IPS-20b (cell line): Measurements from ENCODE around the gene EMC6.

Experiments used
- H3K27ac ChIP-seq: one replicate; pipeline ENCODE4 v1.5.1; 2013; ENCODE audit warnings: low read length
- H3K27me3 ChIP-seq: 2 replicates; pipeline ENCODE4 v1.6.1; 2013; ENCODE audit warnings: mild to moderate bottlenecking, low read length, inconsistent platforms; ENCODE audit not compliant: insufficient read depth
- H3K36me3 ChIP-seq: 2 replicates; pipeline ENCODE4 v1.6.1; 2013; ENCODE audit warnings: low read depth, mild to moderate bottlenecking, inconsistent platforms, low read length, moderate library complexity; ENCODE audit not compliant: insufficient read depth
- H3K4me1 ChIP-seq: 2 replicates; pipeline ENCODE4 v1.6.1; 2013; ENCODE audit warnings: mild to moderate bottlenecking, control low read depth, inconsistent platforms, low read length, moderate library complexity; ENCODE audit not compliant: insufficient read depth
- H3K4me3 ChIP-seq: 2 replicates; pipeline ENCODE4 v1.5.1; 2013; ENCODE audit warnings: mild to moderate bottlenecking, low read length, inconsistent platforms
- H3K9ac ChIP-seq: 2 replicates; pipeline ENCODE4 v1.6.1; 2013; ENCODE audit warnings: low read depth, mild to moderate bottlenecking, inconsistent platforms, low read length, moderate library complexity
- H3K9me3 ChIP-seq: 2 replicates; pipeline ENCODE4 v1.6.1; 2013; ENCODE audit warnings: mild to moderate bottlenecking, low read depth, low read length, inconsistent platforms; ENCODE audit not compliant: insufficient read depth

EMC6 gene

GRCh38 chr17:3668279-3669084, at the start of gene EMC6, which contains the start of gene TAX1BP3:
EMC6 (plus strand) TSS chr17:3668812; CDS start chr17:3669147, 335 bp downstream.
TAX1BP3 (minus strand) TSS chr17:3668578; CDS start chr17:3668526, 52 bp downstream.
- peak within 1 kb of the TSS; percentile 95 for H3K9ac ChIP-seq
- 0 out of 2 replicates have a peak, but pooled peaks cover 2% of the 10 kb centered on the region for H3K4me1 ChIP-seq
- H3K36me3 ChIP-seq = peaks cover 24% of the 10 kb centered on the region
- peak within 1 kb of the TSS; percentile 50 for H3K27ac ChIP-seq
- H3K9me3 ChIP-seq = no peaks in the 10 kb centered on the region
- H3K4me3 ChIP-seq = peak within 1 kb of the TSS; percentile 96
- H3K27me3 ChIP-seq = no peaks in the 10 kb centered on the region

GRCh38 chr17:3621146-3621720, 47.4 kb upstream of the EMC6 start:
- Histone ChIP-seq H3K9ac (no peak overlapping the region), H3K4me3 (no peak overlapping the region), H3K4me1 (no peaks in the 10 kb centered on the region), H3K27me3 (no peaks in the 10 kb centered on the region), H3K27ac (no peak overlapping the region), H3K9me3 (no peaks in the 10 kb centered on the region), H3K36me3 (peaks cover 79% of the 10 kb centered on the region)

- Histone ChIP-seq H3K27ac (no peak overlapping the region), H3K9me3 (no peaks in the 10 kb centered on the region), H3K4me3 (no peak overlapping the region), H3K36me3 (peaks cover 77% of the 10 kb centered on the region), H3K27me3 (no peaks in the 10 kb centered on the region), H3K4me1 (no peaks in the 10 kb centered on the region), H3K9ac (no peak overlapping the region)
Measured at GRCh38 chr17:3622977-3623594, 45.5 kb upstream of the EMC6 start.

DNA sequence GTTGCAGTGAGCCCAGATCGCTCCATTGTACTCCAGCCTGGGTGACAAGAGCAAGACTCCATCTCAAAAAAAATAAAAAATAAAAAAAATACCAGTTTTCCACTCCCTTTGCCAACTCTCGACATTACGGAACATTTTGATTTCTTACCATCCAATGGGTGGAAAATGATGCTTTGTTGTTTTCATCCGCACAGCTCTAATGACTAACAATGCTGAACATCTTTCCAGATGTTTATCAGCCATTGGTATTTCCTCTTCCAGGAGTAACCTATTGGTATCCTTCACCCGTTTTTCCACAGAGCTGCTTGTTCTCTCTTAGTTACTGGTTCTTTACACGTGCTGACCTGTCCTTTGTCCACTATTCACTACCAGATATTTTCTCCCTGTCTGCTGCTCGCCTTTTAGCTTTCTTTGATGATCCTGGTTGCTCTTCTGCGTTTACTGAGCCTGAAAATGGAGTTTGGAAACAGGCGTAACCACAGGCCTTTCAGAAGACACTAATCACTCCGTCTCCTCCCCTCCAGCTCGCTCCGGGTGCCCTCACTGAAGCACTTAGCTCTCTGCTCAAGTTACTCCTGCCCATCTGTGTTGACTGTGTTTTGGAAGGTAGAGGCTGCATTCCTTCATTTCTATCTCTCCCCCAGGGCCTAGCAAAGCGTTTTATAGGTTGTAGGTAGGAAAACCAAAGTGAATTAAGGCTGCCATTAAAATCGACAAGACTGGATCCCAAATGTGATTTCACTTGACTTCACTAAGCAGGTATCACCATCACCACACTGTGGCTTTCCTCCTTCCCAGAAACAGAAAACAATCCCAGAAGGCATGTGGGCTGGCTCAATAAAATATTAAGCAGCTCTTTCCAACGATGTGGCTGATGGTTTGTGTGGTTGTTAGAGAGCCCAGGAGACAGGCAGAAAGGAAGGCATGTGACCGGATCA, 41.5 kb upstream of the EMC6 start:
- H3K4me1 ChIP-seq = no peaks in the 10 kb centered on the region
- no peak overlapping the region for H3K9ac ChIP-seq
- no peaks in the 10 kb centered on the region for H3K27me3 ChIP-seq
- H3K36me3 ChIP-seq = peaks cover 66% of the 10 kb centered on the region
- H3K4me3 ChIP-seq = no peak overlapping the region
- no peak overlapping the region for H3K27ac ChIP-seq
- no peaks in the 10 kb centered on the region for H3K9me3 ChIP-seq

- Histone ChIP-seq H3K9me3 (no peaks in the 10 kb centered on the region), H3K4me3 (no peak overlapping the region), H3K36me3 (peaks cover 65% of the 10 kb centered on the region), H3K9ac (no peak overlapping the region), H3K27me3 (no peaks in the 10 kb centered on the region), H3K27ac (no peak overlapping the region), H3K4me1 (no peaks in the 10 kb centered on the region)
Measured at GRCh38 chr17:3627769-3628167, 40.8 kb upstream of the EMC6 start.

GRCh38 chr17:3630781-3631180, 37.8 kb upstream of the EMC6 start:
- Histone ChIP-seq H3K27me3 (no peaks in the 10 kb centered on the region), H3K4me3 (no peak overlapping the region), H3K4me1 (no peaks in the 10 kb centered on the region), H3K36me3 (peaks cover 39% of the 10 kb centered on the region), H3K9ac (no peak overlapping the region), H3K27ac (no peak overlapping the region), H3K9me3 (no peaks in the 10 kb centered on the region)

- Histone ChIP-seq H3K4me3 (no peak overlapping the region), H3K9me3 (no peaks in the 10 kb centered on the region), H3K27ac (no peak overlapping the region)
Measured at GRCh38 chr17:3632287-3632686, 36.3 kb upstream of the EMC6 start.

DNA sequence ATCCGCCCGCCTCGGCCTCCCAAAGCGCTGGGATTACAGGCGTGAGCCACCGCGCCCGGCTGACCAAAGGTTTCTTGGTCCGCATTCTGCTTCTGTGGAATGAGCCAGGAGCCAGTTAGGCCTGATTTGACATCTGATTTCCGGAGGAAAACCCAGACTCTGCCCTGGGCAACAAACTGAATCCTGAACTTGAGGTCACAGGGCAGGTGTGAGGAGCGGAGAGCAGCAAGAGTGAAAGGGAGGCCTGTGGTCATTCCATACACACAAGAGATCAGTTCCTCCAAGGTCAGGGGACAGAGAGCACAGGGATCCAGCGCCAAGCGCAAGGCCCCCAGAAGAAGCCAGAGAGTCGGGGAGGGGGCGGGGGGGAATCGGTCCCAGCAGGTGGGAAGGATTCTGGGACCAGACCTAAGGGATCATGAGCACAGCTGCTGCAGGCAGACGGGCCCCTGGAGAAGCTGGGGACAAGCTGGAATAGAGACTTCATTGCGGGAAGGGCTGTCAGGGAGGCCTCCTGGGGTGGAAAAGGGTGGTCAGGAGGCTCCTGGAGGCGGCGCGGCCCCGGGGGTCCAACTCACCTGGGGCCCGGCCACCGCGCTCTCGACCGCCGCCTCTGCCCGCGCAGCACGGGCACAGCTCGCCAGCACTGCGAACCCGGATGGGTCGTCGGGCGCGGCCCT, 33.0 kb upstream of the EMC6 start:
- peak overlapping the region; percentile 88; the same call in 1 of the 2 replicates for H3K9ac ChIP-seq
- H3K27ac ChIP-seq = peak overlapping the region; percentile 63
- peaks cover 14% of the 10 kb centered on the region for H3K36me3 ChIP-seq
- H3K27me3 ChIP-seq = no peaks in the 10 kb centered on the region
- no peaks in the 10 kb centered on the region for H3K9me3 ChIP-seq
- H3K4me3 ChIP-seq = peak overlapping the region; percentile 90
- H3K4me1 ChIP-seq = peaks cover 3% of the 10 kb centered on the region

More at GRCh38 chr17:3632287-3632686, 36.3 kb upstream of the EMC6 start:
- no peak overlapping the region for H3K9ac ChIP-seq
- H3K27me3 ChIP-seq = no peaks in the 10 kb centered on the region
- peaks cover 33% of the 10 kb centered on the region for H3K36me3 ChIP-seq
- no peaks in the 10 kb centered on the region for H3K4me1 ChIP-seq

- Histone ChIP-seq H3K27me3 (no peaks in the 10 kb centered on the region), H3K4me1 (peaks cover 7% of the 10 kb centered on the region), H3K4me3 (peak within 1 kb of the TSS; percentile 90), H3K9ac (peak within 1 kb of the TSS; percentile 88), H3K27ac (peak within 1 kb of the TSS; percentile 63), H3K36me3 (peaks cover 19% of the 10 kb centered on the region), H3K9me3 (no peaks in the 10 kb centered on the region)
Measured at GRCh38 chr17:3636154-3636907, 32.3 kb upstream of the EMC6 start, which contains the start of the genes CTNS and SHPK. CTNS (plus strand) TSS chr17:3636760; CDS start chr17:3640207, 3,447 bp downstream. SHPK (minus strand) TSS chr17:3636250; CDS start chr17:3636219, 31 bp downstream.

GRCh38 chr17:3636908-3637373, 31.7 kb upstream of the EMC6 start:
- Histone ChIP-seq H3K27ac (no peak overlapping the region), H3K27me3 (no peaks in the 10 kb centered on the region), H3K9me3 (no peaks in the 10 kb centered on the region), H3K36me3 (peaks cover 19% of the 10 kb centered on the region), H3K4me3 (peak overlapping the region; percentile 90), H3K4me1 (peaks cover 10% of the 10 kb centered on the region), H3K9ac (peak overlapping the region; percentile 88; the same call in 1 of the 2 replicates)
